GM15510 (cell line): ENCODE measurements around the gene MYO16.

ENCODE experiments used
- POLR2A ChIP-seq: IDR thresholded peaks from 3 replicates; pipeline ENCODE4 v1.6.1; 2011; ENCODE audit warnings: borderline replicate concordance; ENCODE audit not compliant: insufficient read length; ENCODE audit errors: extremely low read depth

The MYO16 gene

DNA sequence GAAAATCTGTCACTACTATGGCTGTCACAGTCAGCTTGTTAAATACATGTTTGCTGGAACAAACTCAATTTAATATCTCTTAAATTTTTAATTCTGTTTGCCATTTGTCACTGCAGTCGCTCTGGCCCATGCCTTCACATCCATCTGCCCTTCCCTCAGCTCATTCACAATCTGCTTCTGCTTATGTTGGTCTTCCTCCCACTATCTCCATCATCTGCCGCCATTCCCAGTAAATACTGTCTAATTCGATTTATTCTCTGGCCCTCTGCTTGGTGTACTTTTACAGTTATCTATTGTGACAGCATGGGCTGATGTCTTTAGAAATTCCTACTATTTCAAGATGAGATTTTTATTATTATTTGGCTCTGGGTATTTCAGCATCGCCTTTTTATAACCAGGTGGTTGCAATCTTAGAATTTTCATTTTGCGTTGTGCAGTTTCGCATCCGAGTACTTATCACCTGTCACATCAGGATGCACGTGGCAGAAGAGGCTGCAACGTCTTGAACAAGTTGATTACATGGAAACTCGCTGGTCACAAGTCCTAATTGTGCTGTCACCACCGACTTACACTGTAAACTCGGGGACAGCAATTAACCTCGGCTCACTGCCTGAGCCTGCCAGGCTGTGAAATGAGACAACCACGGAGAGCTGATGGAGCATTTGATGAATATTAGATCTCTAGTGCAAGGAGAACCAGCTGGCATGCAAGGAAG, 158.4 kb downstream of the MYO16 start:
- TF ChIP-seq POLR2A: no peak

- TF ChIP-seq POLR2A: no peak
These were observed 160.1 kb downstream of the MYO16 start for GRCh38 chr13:108789476-108789875.

GRCh38 chr13:108795841-108796240, 166.4 kb downstream of the MYO16 start:
- no peak for TF ChIP-seq POLR2A

- TF ChIP-seq POLR2A: no peak
These were observed 167.9 kb downstream of the MYO16 start for GRCh38 chr13:108797354-108797753.

DNA sequence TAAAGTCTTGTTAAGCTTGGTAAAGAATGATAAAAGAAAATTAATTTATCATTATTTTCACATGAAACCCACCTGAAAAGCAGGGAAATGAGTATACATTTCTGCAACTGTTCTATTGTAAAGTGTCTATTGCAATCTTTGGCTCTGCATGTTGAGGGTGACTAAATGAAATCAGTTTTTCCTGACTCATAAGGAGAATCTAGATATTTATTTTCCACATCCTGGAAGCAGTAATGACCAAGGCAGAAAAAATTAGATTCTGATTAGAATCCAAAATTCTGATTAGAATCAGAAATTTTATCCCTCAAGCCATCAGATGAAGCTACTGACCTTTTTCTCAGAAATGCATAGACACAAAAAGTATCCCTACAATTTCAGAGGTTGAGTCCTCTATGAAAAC, 178.4 kb downstream of the MYO16 start:
- TF ChIP-seq POLR2A: no peak

DNA sequence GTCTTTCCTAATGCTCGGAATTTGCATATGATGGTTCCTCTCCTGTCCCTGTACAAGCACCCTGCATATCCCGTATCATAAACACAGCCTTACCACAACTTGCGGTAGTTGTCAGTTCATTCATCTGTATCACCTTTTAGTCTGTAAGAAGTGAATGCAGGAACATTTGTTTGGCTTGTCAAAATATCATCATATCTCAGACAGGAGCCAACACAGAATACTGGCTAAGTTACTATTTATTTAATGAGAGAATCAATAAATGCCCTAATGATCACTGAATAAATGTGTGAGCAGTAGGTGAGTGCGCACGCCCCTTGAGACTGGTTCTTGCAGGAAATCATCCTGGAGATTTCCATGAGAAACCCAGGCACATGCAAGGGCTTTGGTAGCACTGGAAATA, 182.8 kb downstream of the MYO16 start:
- TF ChIP-seq POLR2A: no peak

DNA sequence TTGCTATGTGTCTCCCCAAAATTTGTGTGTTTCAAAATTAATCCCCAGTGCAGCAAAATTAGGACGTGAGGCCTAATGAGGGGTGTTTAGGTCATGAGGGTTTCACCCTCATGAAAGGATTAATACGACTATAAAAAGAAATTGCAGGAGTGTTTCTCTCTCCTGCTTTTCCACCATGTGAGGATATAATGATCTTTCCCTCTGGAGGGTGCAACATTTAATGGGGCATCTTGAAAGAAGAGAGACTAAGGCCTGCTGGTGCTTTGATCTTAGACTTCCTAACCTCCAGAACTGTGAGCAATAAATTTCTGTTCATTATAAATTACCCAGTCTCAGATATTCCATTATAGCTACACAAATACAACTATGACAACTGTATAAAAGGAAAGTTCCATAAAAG, 183.2 kb downstream of the MYO16 start:
- TF ChIP-seq POLR2A: no peak

- no peak for TF ChIP-seq POLR2A
These were observed 184.3 kb downstream of the MYO16 start for GRCh38 chr13:108813587-108814170.

DNA sequence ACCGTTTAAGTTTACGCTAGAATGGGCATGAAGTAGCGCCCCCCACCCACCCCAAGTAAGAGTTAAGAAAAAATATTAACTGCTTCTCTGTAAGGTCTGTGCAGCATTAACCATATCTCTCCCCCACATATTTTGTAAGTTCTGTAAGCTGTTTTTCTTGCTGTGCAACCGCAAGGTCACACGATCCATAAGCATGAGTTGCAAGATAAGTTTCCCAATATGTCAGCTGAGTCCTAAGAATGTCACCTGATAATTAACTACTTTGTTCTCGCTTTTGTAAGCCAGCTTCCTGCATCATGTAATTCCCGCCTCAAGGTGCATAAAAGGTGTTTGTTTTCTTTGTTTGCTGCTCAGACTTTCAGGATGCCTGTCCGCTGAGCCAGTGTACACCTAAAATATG, 187.0 kb downstream of the MYO16 start:
- no peak for TF ChIP-seq POLR2A

DNA sequence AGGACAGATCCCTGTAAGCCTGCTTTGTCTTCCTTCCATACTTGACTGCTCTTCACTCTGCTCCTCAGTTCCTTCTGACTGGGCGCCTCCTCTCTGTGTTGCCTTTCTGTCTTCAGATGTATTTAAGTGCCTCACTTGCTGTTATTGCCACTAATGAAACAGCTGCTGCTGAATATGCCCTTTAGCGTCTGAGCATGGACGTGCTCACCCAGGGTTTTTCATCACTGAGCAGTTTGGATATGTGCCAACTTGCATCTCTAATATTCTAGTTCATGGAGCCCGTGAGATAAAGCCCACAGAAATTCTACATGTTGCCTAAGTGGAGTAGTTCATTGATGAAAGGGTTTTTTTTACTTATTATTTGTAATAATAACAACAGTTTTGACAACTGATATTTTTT, 198.2 kb downstream of the MYO16 start:
- no peak for TF ChIP-seq POLR2A

DNA sequence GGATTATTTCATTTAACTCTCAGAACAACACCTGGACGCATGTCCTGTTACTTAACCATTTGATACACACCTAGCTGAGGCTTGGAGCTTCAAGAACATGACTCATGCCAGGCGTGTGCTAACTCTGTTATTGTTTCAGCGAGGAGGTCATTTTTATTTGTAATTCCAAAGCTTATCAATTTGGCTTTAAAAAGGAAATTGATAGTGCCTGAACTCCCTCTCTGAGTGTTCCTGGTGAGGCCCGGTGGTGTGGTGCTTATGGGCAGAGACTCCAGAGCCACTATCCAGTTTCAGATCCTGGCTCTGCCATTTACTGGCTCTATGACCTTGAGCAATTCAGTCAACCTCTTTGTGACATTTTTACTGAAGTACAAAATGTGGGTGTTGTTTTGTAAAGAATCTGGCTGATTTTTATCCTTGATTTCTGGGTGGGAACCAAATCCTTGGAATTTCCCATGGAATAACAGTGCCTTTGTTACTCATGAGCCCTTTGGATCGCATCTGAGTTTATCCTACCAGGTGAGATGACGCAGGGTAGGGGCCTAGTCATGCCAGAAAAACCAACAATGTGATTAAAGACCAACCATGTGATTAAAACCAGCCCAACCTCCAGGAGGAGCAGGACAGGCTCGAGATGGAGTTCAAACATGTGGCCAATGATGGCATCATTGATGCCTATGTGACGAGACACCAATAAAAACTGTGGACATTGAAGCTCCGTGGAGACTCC, 198.8 kb downstream of the MYO16 start:
- no peak for TF ChIP-seq POLR2A

- TF ChIP-seq POLR2A: no peak
These were observed 201.5 kb downstream of the MYO16 start for GRCh38 chr13:108830916-108831315.

DNA sequence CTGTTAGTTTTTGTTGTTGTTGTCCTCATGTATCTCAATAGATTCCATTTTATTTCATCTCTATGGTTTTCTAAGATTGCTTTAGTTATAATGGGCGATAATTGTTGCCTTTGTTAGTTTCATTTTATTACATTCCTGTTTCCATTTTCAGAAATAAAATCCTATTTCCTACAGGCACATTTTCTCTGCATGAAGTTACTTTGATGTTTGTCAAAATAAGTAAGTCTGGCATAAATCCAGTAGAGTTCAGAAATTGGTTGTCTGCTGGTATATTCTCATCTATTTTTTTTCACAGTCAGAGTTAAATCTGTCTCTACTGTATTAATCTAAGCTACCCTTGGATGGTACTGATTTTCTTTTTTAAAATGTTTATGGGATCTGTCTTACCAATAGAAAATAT, 204.1 kb downstream of the MYO16 start:
- no peak for TF ChIP-seq POLR2A

DNA sequence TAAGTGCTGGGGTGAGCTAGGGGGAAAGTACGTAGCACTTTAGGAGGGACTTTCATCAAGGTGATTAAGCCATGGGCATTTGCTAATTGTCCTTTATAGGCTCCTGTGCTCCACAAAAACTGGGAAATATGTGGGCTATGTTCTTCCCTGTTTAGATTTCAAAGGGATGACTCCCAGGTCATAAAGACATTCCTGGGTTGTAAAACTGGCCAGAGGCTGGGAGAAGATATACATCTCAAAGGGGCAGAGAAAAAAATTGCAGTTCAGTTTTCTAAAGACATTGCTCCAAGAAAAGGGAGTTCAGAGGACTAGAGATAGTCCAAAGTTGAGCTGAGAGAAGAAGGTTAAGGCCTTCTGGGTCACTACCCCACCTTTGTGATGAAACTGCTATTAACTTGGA, 204.8 kb downstream of the MYO16 start:
- TF ChIP-seq POLR2A: no peak

- no peak for TF ChIP-seq POLR2A
These were observed 205.7 kb downstream of the MYO16 start for GRCh38 chr13:108835083-108835482.

DNA sequence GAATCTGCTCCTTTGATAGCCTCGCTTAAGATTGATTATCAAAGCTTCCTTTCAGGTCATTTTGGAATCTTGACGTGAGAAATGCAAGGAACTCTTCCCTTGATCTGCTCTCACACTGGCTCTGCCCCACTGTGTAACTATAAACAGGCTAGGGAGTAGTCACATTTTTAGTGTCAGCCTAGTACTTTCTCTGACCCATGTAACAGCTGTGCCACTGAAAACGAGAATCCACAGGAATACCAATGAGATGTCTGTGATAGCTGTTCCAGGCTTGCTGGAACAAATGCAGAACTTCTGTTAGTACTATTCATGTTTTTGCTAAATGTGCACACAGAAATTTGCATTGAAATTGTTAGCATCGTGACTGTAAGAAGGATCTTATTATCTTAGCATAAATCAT, 221.3 kb downstream of the MYO16 start:
- TF ChIP-seq POLR2A: no peak

GRCh38 chr13:108851660-108852059, 222.2 kb downstream of the MYO16 start:
- TF ChIP-seq POLR2A: no peak

DNA sequence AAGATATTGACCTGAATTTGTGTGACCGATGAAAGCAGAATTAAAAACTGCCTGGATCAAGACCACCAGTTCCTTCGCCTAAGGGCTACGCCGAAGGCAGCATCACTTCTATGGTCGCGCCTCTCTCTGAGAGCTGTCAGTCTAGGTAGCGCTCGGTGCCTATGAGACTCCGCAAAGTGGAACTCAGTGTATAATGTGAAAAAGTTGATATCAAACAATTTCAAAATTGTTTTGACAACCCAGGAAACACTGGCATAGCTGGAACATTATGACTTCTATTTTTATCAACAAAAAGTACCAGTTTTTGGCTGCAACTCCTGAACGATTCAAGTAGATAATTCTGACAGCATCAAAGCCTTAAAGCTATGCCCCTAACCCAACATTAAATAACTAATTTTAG, 223.6 kb downstream of the MYO16 start:
- TF ChIP-seq POLR2A: no peak
